Measurements from ENCODE around the gene TPST2.

GRCh38 chr22:26597480-26597879 lies 7.5 kb upstream of the TPST2 start:
- TF ChIP-seq POLR2A (IDR thresholded peaks at IDR 0.05), result no peak
- TF ChIP-seq POLR2AphosphoS5 (IDR thresholded peaks at IDR 0.05), result no peak
